Small intestine (tissue), 7 donors: Measurements from ENCODE around the gene CDKN1A. TPM values are rescaled to one million over a fixed set of nuclear protein-coding genes. Genes with fewer than 3 reads are reported as not detected.
"Not testable (repeated sequence)": the region's sequence is repeated elsewhere in the genome, so short reads cannot be mapped to it uniquely, and the experiment has no call there.

ENCODE experiments used
- DNase-seq, 2 donors: peaks; one replicate each; pipeline versions ENCODE4 v3.0.0 to v3.0.0-alpha.2; 2013
- FAIRE-seq: peaks from 2 replicates; lab custom pipeline; 2012; peaks lifted over from hg19 to GRCh38; lab: Jason Lieb, UNC
- H3K27ac ChIP-seq, 3 donors: one replicate each; pipeline ENCODE4 v1.5.1; 2013; ENCODE audit warnings: low read length in 2 of 3, mild to moderate bottlenecking in 2 of 3, control low read depth in 1 of 3, inconsistent platforms in 1 of 3, low read depth in 1 of 3, moderate library complexity in 1 of 3
- H3K27me3 ChIP-seq, 3 donors: one replicate each; pipeline ENCODE4 v1.6.1; 2013; ENCODE audit warnings: low read length in 3 of 3, inconsistent platforms in 1 of 3; ENCODE audit not compliant: control insufficient read depth in 3 of 3, insufficient read depth in 3 of 3
- H3K36me3 ChIP-seq, 3 donors: one replicate each; pipeline ENCODE4 v1.6.1; 2013; ENCODE audit warnings: low read length in 3 of 3, inconsistent platforms in 1 of 3, low read depth in 1 of 3, mild to moderate bottlenecking in 1 of 3, moderate library complexity in 1 of 3; ENCODE audit not compliant: control insufficient read depth in 3 of 3, insufficient read depth in 2 of 3
- H3K4me1 ChIP-seq, 3 donors: one replicate each; pipeline ENCODE4 v1.6.1; 2013; ENCODE audit warnings: low read length in 2 of 3, inconsistent platforms in 1 of 3, low read depth in 1 of 3, mild to moderate bottlenecking in 1 of 3, moderate library complexity in 1 of 3; ENCODE audit not compliant: control insufficient read depth in 3 of 3, insufficient read depth in 2 of 3
- H3K4me3 ChIP-seq, 3 donors: one replicate each; pipeline ENCODE4 v1.5.1; 2013; ENCODE audit warnings: low read length in 3 of 3, control low read depth in 1 of 3, inconsistent platforms in 1 of 3, low read depth in 1 of 3, mild to moderate bottlenecking in 1 of 3, moderate library complexity in 1 of 3
- H3K9me3 ChIP-seq, 2 donors: one replicate each; pipeline ENCODE4 v1.6.1; 2013; ENCODE audit warnings: low read depth in 1 of 2, low read length in 1 of 2; ENCODE audit not compliant: control insufficient read depth in 2 of 2, insufficient read depth in 1 of 2
- WGBS, 3 donors: extraction: QIAGEN DNeasy Blood & Tissue Kit; methylation state at CpG; one replicate each; pipeline ENCODE4 v1.1.7; 2013; 5-methylcytosine and 5-hydroxymethylcytosine counted together
- polyA plus RNA-seq, 4 donors: library from polyadenylated mRNA; stranded (reverse) in 3 of 4; unstranded in 1 of 4; fragments of 200-250 nt in 3 of 4; fragments of 120-200 nt in 1 of 4; gene quantifications; one replicate each; pipeline versions ENCODE4 v1.2.1 to v1.2.3, GENCODE V29; 2013
- donor health status: healthy with polysubstance abuse.
- donor health status: control.
- donor health status: control.
- donor health status: Bipolar disorder and iron deficiency.
- donor health status: healthy.

The CDKN1A gene
- polyA plus RNA-seq, 4 donors, result 96.8 to 464 (median 292) TPM

DNA sequence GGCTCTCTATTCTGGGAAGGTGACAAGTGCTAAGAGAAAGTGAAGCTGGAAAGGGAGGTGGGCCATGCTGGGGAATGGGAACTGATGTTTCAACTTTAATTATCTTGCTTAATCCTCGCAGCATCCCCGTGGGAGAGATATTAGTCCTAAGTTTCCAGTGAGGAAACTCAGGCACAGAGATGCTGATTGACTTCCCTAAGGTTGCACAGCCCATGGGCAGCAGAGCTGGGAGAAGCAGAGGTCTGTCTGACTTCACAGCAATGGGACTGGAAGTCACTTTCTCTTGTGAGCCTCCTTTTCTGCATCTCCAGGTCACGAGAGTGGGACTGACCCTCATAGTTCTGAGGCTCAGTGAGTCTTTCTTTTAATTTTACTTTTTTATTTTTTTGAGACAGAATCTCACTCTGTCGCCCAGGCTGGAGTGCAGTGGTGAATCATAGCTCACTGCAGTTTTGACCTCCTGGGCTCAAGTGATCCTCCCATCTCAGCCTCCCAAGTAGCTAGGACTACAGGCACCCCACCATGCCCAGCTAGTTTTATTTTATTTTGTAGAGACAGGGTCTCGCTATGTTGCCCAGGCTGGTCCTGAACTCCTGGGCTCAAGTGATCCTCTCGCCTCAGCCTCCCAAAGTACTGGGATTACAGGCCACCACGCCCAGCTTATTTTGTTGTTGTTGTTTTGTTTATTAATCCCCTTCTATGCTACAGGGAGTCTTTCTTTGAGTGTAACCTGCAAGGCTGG is 21.7 kb downstream of the CDKN1A start:
- H3K4me3 ChIP-seq, result no peak overlapping the region
- WGBS, 3 donors, result 92 to 93% (median 92%) methylated on average over 7 of the region's 7 CpGs
- H3K4me1 ChIP-seq, result peaks cover 0 to 17% (median 2%) of the 10 kb centered on the region in 3 donors
- FAIRE-seq, result no peak
- H3K27me3 ChIP-seq, result no peaks in the 10 kb centered on the region
- DNase-seq, result no peak
- H3K9me3 ChIP-seq, result no peaks in the 10 kb centered on the region
- no peaks in the 10 kb centered on the region for H3K36me3 ChIP-seq
- no peak overlapping the region for H3K27ac ChIP-seq

DNA sequence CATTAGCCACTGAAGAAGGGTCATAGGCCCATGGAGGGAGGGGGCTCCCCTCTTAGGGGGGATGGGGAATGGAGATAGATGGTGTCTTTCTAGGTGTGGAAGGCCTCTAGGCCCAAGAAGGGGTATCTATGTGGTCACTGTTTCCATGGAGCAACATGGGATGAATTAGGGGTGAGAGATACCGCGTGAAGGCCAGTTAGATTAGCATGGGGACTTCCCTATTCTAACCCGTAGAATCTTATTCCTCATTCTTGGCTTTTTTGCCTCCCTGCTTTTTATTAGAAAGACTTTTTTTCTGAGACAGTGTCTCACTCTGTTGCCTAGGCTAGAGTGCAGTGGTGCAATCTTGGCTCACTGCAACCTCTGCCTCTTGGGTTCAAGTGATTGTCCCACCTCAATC is 22.3 kb downstream of the CDKN1A start:
- Histone ChIP-seq H3K27me3 (no peaks in the 10 kb centered on the region), H3K27ac (no peak overlapping the region), H3K4me3 (no peak overlapping the region), H3K36me3 (no peaks in the 10 kb centered on the region), H3K9me3 (no peaks in the 10 kb centered on the region), H3K4me1 (peaks cover 0 to 17% (median 2%) of the 10 kb centered on the region in 3 donors)
- DNase-seq, result no peak
- 87 to 94% (median 89%) methylated on average over 3 of the region's 3 CpGs for WGBS, 3 donors
- no peak for FAIRE-seq

DNA sequence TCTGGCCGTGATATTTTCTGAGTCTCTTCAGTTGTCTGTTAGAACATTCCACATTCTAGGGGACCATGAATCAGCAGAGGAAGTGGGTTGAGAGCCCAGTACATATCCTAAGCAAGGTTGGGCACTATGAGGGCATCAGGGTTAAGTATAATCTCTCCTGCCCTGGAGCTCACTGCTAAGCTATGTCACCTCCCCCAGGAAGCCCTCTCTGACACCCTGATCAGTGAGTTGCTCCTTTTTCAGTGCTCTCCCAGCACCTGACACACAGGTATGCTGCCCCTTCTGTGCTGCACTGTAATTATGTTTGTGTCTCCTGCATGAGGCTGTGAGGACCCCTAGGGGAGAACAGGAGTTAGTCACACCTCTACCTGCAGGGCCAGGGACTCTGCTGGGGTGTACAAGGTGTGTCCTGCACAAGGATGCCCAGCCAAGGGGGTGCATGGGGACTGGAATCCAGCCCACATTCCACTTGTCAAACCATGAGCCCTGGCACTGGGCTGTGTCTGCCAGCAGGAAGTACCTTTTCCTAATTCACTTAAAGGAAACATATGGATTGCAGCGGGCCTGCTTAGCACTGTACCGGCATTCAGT is 23.0 kb downstream of the CDKN1A start:
- H3K36me3 ChIP-seq, result no peaks in the 10 kb centered on the region
- no peaks in the 10 kb centered on the region for H3K27me3 ChIP-seq
- no peak overlapping the region for H3K27ac ChIP-seq
- H3K4me3 ChIP-seq, result no peak overlapping the region
- WGBS, 3 donors, result 84 to 93% (median 87%) methylated on average over 3 of the region's 3 CpGs
- peaks cover 0 to 17% (median 2%) of the 10 kb centered on the region in 3 donors for H3K4me1 ChIP-seq
- peak; percentile 52 to 56 for DNase-seq
- no peak for FAIRE-seq
- no peaks in the 10 kb centered on the region for H3K9me3 ChIP-seq

DNA sequence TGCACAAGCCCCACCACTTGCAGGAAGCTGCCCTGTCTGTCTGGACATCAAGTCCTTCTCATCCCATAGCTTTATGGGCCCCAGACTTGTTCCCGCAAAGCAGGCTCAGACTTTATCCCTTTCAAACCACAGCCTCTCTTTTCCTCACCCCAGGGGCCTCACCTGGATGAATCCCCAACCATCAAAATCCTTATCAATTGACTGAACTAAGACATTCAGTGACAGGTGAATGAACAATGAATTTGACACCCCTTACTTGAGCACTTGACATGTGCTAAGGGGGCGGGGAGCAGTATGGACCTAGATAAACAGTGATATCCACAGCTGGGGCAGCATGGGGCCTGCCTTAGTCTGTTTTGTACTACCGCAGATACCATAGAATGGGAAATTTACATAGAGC is 24.1 kb downstream of the CDKN1A start:
- no peaks in the 10 kb centered on the region for H3K9me3 ChIP-seq
- H3K4me1 ChIP-seq, result peaks cover 0 to 17% (median 2%) of the 10 kb centered on the region in 3 donors
- DNase-seq (no peak), FAIRE-seq (no peak)
- H3K27me3 ChIP-seq, result no peaks in the 10 kb centered on the region
- no peaks in the 10 kb centered on the region for H3K36me3 ChIP-seq
- 88 to 98% (median 90%) methylated on average over 3 of the region's 3 CpGs for WGBS, 3 donors
- no peak overlapping the region for H3K4me3 ChIP-seq
- no peak overlapping the region for H3K27ac ChIP-seq

DNA sequence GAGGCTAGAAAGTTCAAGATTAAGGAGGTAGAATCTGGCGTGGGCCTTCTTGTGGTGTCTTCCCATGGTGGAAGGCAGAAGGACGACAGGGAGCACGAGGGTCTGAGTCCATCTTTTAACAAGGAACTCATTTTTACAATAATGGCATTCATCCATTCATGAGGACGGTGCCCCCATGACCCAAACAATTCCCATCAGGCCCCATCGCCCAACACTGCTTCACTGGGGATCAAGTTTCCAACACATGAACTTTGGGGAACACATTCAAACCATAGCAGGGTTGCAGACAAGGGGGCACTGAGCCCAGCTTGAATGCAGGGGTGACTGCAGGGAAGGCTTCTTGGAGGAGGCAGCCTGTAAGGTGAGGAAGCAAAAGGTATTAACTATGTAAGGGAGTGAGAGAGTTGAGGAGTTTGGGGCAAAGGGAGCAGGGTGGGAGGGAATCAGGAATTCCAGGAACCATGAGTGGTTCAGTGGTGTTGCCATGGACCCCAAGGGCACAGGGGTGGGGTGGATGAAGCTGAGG is 24.6 kb downstream of the CDKN1A start:
- Histone ChIP-seq H3K36me3 (no peaks in the 10 kb centered on the region), H3K27ac (no peak overlapping the region), H3K27me3 (no peaks in the 10 kb centered on the region), H3K4me1 (peaks cover 0 to 15% (median 2%) of the 10 kb centered on the region in 3 donors), H3K4me3 (no peak overlapping the region), H3K9me3 (no peaks in the 10 kb centered on the region)
- DNase-seq (no peak), FAIRE-seq (no peak)
- 87 to 94% (median 91%) methylated on average over 5 of the region's 5 CpGs for WGBS, 3 donors

DNA sequence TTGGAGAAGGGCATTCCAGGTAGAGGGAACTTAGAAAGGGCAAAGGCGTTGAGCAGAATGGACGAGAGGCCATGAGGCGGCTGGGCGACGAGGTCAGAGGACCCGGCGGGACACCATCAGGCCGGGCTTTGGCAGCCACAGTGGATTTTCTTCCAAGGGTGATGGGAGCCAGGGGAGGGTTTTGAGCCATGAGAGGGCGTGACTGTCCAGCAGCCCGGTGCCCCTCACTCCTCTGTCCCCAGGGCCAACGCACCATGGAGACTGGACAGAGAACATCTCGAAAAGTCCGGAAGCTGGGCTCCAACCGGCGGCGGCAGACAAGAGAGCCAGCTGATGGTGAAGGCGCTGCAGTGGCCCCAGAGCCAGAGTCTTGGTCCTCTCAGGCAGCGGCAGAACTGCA is 25.5 kb downstream of the CDKN1A start:
- Histone ChIP-seq H3K36me3 (no peaks in the 10 kb centered on the region), H3K4me3 (no peak overlapping the region), H3K27ac (no peak overlapping the region), H3K27me3 (no peaks in the 10 kb centered on the region), H3K4me1 (peaks cover 0 to 8% (median 1%) of the 10 kb centered on the region in 3 donors), H3K9me3 (no peaks in the 10 kb centered on the region)
- FAIRE-seq (no peak), DNase-seq (no peak)
- 93 to 96% (median 95%) methylated on average over 18 of the region's 18 CpGs for WGBS, 3 donors

DNA sequence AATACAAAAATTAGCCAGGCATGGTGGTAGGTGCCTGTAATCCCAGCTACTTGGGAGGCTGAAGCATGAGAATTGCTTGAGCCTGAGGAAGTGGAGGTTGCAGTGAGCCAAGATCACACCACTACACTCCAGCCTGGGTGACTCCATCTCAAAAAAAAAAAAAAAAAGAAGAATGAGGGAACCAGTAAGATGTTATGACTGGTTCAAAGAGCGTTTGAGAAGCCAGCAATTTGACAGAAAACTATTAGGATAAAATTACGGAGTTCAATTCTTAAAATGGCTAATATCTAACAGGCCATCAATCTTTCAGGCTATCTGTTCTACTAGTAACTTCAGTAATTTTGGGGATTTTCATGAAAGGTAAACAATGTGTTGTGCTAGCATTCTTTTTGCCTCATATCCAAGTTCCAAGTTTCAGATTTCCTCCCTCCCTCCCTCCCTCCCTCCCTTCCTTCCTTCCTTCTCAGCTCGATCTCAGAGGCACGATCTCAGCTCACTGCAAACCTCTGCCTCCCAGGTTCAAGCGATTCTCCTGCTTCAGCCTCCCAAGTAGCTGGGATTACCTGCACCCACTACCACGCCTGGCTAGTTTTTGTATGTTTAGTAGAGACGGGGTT is 26.6 kb downstream of the CDKN1A start:
- not testable (repeated sequence) for H3K4me1 ChIP-seq, H3K9me3 ChIP-seq, H3K4me3 ChIP-seq, DNase-seq, H3K36me3 ChIP-seq, FAIRE-seq, H3K27ac ChIP-seq, H3K27me3 ChIP-seq
- WGBS, 3 donors, result 69 to 79% (median 77%) methylated on average over 7 of the region's 7 CpGs

DNA sequence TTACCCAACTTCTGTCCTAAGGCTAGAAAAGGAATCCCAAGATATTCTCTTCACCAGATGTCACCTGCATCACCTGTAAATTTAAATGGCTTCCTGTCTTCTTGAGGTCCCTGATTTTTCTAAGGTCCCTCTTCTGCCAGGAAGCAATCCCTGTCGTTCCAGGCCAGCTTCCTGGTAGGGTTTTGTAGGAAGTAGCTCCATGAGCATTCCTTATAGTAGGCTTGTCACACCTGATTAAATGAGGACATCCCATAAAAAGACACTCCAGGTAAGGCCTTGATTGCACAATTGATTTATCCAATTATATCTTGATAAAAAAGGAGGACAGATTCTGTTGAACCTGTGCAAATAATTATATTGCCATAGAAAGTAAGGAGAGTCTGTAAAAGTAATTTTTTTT is 27.8 kb downstream of the CDKN1A start:
- DNase-seq (no peak), FAIRE-seq (no peak)
- H3K9me3 ChIP-seq, result no peaks in the 10 kb centered on the region
- no peaks in the 10 kb centered on the region for H3K27me3 ChIP-seq
- H3K4me3 ChIP-seq, result no peak overlapping the region
- no peak overlapping the region for H3K27ac ChIP-seq
- no peaks in the 10 kb centered on the region for H3K4me1 ChIP-seq
- 38 to 55% (median 52%) methylated on average over 1 of the region's 1 CpG for WGBS, 3 donors
- H3K36me3 ChIP-seq, result no peaks in the 10 kb centered on the region
